ENCODE measurements around the gene WFS1. TPM values are rescaled to one million over a fixed set of nuclear protein-coding genes. Genes with fewer than 3 reads are reported as not detected.

Gene WFS1
- total RNA-seq, 4 donors from 2014 or later: 62.3 to 159 (median 104) TPM

GRCh38 chr4:6351246-6352000 is 81.8 kb downstream of the WFS1 start:
- no peaks in the 10 kb centered on the region for H3K36me3 ChIP-seq
- 96% methylated on average over 19 of the region's 22 CpGs for WGBS
- no peak for DNase-seq (ENCODE audit: extremely low spot score)
- no peak for TF ChIP-seq CTCF (IDR thresholded peaks at IDR 0.05)
- TF ChIP-seq EP300 (IDR thresholded peaks at IDR 0.05): no peak
- TF ChIP-seq POLR2A (IDR thresholded peaks at IDR 0.05; ENCODE audit: low read depth): no peak
- TF ChIP-seq POLR2AphosphoS5 (IDR thresholded peaks at IDR 0.05): no peak
- no peak overlapping the region for H3K27ac ChIP-seq (replicated peaks in 1 of 4)
- no peaks in the 10 kb centered on the region for H3K4me1 ChIP-seq
- intact Hi-C loops (cut with DNase I): no loop called here
- H3K4me3 ChIP-seq: no peak overlapping the region
- H3K27me3 ChIP-seq: peaks cover 0 to 74% (median 0%) of the 10 kb centered on the region in 4 donors
- H3K9me3 ChIP-seq: no peaks in the 10 kb centered on the region

- Histone ChIP-seq H3K27me3 (peaks cover 0 to 74% (median 0%) of the 10 kb centered on the region in 4 donors), H3K4me3 (no peak overlapping the region), H3K4me1 (no peaks in the 10 kb centered on the region), H3K36me3 (no peaks in the 10 kb centered on the region), H3K27ac (replicated peaks in 1 of 4) (no peak overlapping the region), H3K9me3 (no peaks in the 10 kb centered on the region)
- DNase-seq (ENCODE audit: extremely low spot score): no peak
- intact Hi-C loops (cut with DNase I): no loop called here
- no peak for TF ChIP-seq CTCF (IDR thresholded peaks at IDR 0.05)
- WGBS: 75% methylated on average over 4 of the region's 13 CpGs
These were observed 82.5 kb downstream of the WFS1 start for GRCh38 chr4:6352031-6352692.

Other genes starting within 250 kb of the WFS1 start
- gene JAKMIP1, start 69.3 kb upstream of the WFS1 start, total RNA-seq: 1 to 10 TPM in 2 of 4 donors, under 1 TPM in 2; 0.57 to 2.8 (median 0.91) TPM
- gene PPP2R2C, start 202.8 kb downstream of the WFS1 start, total RNA-seq: 1 to 10 TPM in 3 of 4 donors, under 1 TPM in 1; 0.50 to 2.7 (median 1.4) TPM

Measured in esophagus muscularis mucosa (tissue), 4 donors.